Mesothelial cell of epicardium (in vitro differentiated cells): ENCODE measurements around the gene FBXO24. TPM values are rescaled to one million over a fixed set of nuclear protein-coding genes. Genes with fewer than 3 reads are reported as not detected.
"Not testable (repeated sequence)": the region's sequence is repeated elsewhere in the genome, so short reads cannot be mapped to it uniquely, and the experiment has no call there.

ENCODE experiments used
- DNase-seq, 2 experiments: peaks; one replicate each; pipeline ENCODE4 v3.0.0; 2021; ENCODE audit warnings: low spot score in 2 of 2; ENCODE audit not compliant: unreplicated experiment in 2 of 2
- H3K27ac Mint-ChIP-seq: 2 replicates; pipeline ENCODE4 v1.8.0; 2021; ENCODE audit warnings: mixed read lengths
- H3K27me3 Mint-ChIP-seq: 2 replicates; pipeline ENCODE4 v1.8.0; 2021; ENCODE audit warnings: low read depth, mixed read lengths
- H3K36me3 Mint-ChIP-seq: 2 replicates; pipeline ENCODE4 v1.8.0; 2021; ENCODE audit warnings: mixed read lengths
- H3K4me1 Mint-ChIP-seq: 2 replicates; pipeline ENCODE4 v1.8.0; 2021; ENCODE audit warnings: mixed read lengths
- H3K4me3 Mint-ChIP-seq: 2 replicates; pipeline ENCODE4 v1.8.0; 2021; ENCODE audit warnings: mild to moderate bottlenecking, moderate library complexity, mixed read lengths
- H3K9me3 Mint-ChIP-seq: 2 replicates; pipeline ENCODE4 v1.8.0; 2021; ENCODE audit warnings: mixed read lengths
- total RNA-seq: library from RNA; stranded (reverse); gene quantifications from 3 replicates; pipeline ENCODE4 v1.2.1, GENCODE V29; 2021
- TF ChIP-seq, protein P1 (sequence below): fragments of 200-600 bp; sonication (generic); IDR thresholded peaks from one replicate; pipeline ENCODE4 v1.5.0; 2021; ENCODE audit warnings: antibody characterized with exemption; ENCODE audit not compliant: unreplicated experiment

The FBXO24 gene, protein sequence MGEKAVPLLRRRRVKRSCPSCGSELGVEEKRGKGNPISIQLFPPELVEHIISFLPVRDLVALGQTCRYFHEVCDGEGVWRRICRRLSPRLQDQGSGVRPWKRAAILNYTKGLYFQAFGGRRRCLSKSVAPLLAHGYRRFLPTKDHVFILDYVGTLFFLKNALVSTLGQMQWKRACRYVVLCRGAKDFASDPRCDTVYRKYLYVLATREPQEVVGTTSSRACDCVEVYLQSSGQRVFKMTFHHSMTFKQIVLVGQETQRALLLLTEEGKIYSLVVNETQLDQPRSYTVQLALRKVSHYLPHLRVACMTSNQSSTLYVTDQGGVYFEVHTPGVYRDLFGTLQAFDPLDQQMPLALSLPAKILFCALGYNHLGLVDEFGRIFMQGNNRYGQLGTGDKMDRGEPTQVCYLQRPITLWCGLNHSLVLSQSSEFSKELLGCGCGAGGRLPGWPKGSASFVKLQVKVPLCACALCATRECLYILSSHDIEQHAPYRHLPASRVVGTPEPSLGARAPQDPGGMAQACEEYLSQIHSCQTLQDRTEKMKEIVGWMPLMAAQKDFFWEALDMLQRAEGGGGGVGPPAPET
- 0.54 to 0.93 TPM (median 0.64 TPM) in 3 replicates for total RNA-seq

DNA sequence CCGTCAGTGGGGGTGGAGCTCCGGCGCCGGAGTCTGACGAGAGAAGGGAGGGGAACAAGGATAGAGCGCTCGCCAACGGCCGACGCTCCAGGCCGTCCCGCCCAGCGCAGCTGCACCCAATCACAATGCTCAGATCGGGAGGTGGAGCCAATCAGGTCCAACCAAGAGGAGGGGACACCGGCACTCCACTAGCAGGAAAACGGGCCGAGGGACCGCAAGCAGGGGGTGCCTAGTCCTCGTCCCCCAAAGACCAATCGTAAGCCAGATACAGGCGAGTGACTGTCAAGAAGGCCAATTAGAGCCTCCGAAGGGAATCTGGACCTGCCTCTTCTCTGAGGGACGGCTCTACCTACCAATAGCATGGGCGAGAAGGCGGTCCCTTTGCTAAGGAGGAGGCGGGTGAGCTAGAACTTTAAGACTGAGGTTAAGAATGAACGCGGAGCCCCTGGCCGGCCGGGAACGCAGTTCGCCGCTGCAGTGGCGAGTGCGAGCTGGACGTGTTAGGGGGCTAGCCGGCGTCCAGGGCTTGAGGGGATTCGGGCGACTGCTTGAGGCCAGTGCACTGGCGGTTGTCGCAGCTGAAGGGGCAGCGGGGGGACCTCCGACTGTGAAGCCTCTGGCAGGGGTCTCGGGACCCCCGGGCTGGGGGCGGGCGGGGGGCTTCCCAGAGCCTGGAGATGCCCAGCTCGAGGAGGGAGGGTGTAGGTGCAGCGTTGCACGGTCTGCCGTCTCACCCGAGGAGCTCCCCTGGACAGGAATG is at the start of gene FBXO24:
Gene FBXO24 (plus strand): TSS at position 63 of the 760 bp plus-strand sequence. CDS start 298 bp downstream, at position 361.
- H3K27me3 Mint-ChIP-seq: no peaks in the 10 kb centered on the region
- no peaks in the 10 kb centered on the region for H3K36me3 Mint-ChIP-seq
- peak within 1 kb of the TSS; percentile 96 for H3K27ac Mint-ChIP-seq
- peaks cover 51% of the 10 kb centered on the region for H3K4me1 Mint-ChIP-seq
- no peaks in the 10 kb centered on the region for H3K9me3 Mint-ChIP-seq
- peak; percentile 98 to 99 for DNase-seq
- peak within 1 kb of the TSS; percentile 91 for H3K4me3 Mint-ChIP-seq
- TF ChIP-seq, protein P1, sequence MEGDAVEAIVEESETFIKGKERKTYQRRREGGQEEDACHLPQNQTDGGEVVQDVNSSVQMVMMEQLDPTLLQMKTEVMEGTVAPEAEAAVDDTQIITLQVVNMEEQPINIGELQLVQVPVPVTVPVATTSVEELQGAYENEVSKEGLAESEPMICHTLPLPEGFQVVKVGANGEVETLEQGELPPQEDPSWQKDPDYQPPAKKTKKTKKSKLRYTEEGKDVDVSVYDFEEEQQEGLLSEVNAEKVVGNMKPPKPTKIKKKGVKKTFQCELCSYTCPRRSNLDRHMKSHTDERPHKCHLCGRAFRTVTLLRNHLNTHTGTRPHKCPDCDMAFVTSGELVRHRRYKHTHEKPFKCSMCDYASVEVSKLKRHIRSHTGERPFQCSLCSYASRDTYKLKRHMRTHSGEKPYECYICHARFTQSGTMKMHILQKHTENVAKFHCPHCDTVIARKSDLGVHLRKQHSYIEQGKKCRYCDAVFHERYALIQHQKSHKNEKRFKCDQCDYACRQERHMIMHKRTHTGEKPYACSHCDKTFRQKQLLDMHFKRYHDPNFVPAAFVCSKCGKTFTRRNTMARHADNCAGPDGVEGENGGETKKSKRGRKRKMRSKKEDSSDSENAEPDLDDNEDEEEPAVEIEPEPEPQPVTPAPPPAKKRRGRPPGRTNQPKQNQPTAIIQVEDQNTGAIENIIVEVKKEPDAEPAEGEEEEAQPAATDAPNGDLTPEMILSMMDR: no peak

DNA sequence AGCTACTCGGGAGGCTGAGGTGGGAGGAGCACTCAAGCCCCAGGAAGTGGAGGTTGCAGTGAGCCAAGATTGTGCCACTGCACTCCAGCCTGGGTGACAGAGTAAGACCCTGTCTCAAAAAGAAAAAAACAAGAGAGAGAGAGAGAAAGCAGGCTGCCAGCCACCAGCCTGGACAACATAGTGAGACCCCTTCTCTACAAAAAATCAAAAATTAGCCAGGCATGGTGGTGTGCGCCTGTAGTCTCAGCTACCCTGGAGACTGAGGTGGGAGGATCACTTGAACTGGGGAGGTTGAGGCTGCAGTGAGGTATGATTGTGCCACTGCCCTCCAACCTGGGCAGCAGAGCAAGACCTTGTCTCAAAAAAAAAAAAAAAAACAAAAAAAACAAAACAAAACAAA is 49.4 kb upstream of the FBXO24 start:
- H3K27ac Mint-ChIP-seq, H3K36me3 Mint-ChIP-seq, H3K9me3 Mint-ChIP-seq, H3K4me3 Mint-ChIP-seq, H3K27me3 Mint-ChIP-seq, DNase-seq: not testable (repeated sequence)
- H3K4me1 Mint-ChIP-seq: peaks cover 14% of the 10 kb centered on the region

DNA sequence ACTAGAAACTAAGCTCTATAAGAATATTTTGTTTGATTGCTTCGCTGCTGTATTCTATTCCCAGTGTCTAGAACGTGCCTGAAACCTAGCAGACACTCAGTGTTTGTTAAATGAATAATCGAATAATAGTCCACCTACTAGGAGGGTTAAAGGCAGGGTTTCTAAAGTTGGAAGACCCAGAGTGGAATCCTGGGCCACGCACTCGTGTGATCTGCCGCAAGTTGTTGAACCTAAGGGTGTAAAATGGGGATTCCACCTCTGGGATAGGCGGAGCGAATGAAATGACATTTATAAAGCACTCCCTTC is 47.8 kb upstream of the FBXO24 start:
- TF ChIP-seq, protein P1: no peak
- peaks cover 14% of the 10 kb centered on the region for H3K4me1 Mint-ChIP-seq
- no peaks in the 10 kb centered on the region for H3K36me3 Mint-ChIP-seq
- H3K27ac Mint-ChIP-seq: peak overlapping the region; percentile 88
- no peaks in the 10 kb centered on the region for H3K9me3 Mint-ChIP-seq
- no peaks in the 10 kb centered on the region for H3K27me3 Mint-ChIP-seq
- no peak for DNase-seq
- peak overlapping the region; percentile 97 for H3K4me3 Mint-ChIP-seq

DNA sequence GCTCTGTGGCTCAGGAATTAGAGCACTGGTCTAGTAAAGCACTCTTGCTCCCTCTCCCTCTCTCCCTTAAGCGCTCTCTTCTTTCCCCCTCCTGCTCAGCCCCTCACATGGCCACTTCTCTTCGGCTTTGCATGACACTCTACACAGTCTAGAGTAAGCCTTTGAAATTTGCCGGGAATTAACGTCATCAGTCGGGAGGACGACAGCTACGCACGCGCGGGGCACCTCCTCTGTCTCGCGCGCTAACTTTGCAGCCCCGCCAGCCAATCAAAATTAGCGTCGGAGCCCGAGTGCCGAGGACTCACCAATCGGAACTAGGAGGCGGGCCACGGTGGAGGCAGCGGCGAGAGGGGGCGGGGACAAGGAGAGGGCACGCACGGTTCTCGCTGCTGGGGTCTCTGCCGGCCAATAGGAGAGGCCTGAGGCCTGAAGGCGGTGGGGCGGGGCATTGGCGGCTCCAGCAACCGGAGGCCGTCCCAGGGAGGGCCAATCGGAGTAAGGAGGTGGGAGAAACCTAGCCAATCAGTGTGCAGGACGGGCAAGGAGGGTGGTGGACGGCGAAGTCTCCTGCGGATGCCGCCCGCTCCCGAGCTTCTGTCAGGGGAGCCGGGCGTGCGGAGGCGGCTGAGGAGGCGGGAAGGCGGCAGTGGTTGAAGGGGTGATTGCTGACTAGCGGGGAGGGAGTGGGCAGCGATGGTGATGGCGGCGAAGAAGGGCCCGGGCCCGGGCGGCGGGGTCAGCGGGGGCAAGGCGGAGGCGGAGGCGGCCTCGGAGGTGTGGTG is 47.3 kb upstream of the FBXO24 start, which contains the start of gene AGFG2:
Gene AGFG2 (plus strand): TSS at position 550 of the 782 bp plus-strand sequence. CDS start 144 bp downstream, at position 694.
- Mint-ChIP-seq H3K27ac (peak within 1 kb of the TSS; percentile 88), H3K9me3 (no peaks in the 10 kb centered on the region)
- TF ChIP-seq, protein P1: no peak

DNA sequence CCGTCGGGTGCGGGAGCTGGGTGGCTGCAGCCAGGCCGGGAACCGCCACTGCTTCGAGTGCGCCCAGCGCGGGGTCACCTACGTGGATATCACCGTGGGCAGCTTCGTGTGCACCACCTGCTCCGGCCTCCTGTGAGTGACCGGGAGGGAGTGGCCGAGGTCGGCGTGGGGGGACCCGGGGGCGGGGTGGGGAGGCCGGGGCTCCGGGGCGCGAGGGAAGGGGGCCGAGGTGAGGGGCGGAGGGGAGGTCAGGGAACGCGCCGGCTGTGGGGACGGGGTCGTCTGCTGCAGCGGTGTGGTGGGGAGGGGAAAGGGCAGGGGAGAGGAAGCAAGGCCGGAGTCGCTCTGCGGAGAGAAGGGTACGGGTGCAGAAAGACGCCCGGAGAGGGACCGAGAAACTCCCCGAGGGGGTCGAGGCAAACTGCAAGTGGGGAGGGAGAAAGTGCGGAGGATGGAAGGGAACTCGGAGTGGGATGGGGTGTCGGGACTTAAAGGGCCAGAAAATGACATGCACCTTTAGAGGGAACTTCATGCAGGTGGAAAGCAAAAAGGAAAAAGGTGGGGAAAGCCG is 46.6 kb upstream of the FBXO24 start:
- no peaks in the 10 kb centered on the region for H3K27me3 Mint-ChIP-seq
- H3K36me3 Mint-ChIP-seq: no peaks in the 10 kb centered on the region
- H3K4me1 Mint-ChIP-seq: peaks cover 19% of the 10 kb centered on the region
- no peaks in the 10 kb centered on the region for H3K9me3 Mint-ChIP-seq
- peak in 1 of 2 experiments; percentile 40 for DNase-seq
- TF ChIP-seq, protein P1: no peak
- H3K4me3 Mint-ChIP-seq: peak overlapping the region; percentile 97
- H3K27ac Mint-ChIP-seq: peak overlapping the region; percentile 34

More for the DNA sequence above, 47.3 kb upstream of the FBXO24 start, which contains the start of gene AGFG2:
- peak; percentile 100 for DNase-seq
- H3K4me1 Mint-ChIP-seq: peaks cover 14% of the 10 kb centered on the region
- no peaks in the 10 kb centered on the region for H3K36me3 Mint-ChIP-seq
- H3K27me3 Mint-ChIP-seq: no peaks in the 10 kb centered on the region
- H3K4me3 Mint-ChIP-seq: peak within 1 kb of the TSS; percentile 97
